T47D (cell line): ENCODE results near the gene ARMC9.
"Not testable (repeated sequence)": the region's sequence is repeated elsewhere in the genome, so short reads cannot be mapped to it uniquely, and the experiment has no call there.

Source experiments
- DNase-seq, 2 experiments: peaks; one replicate each; pipeline versions ENCODE4 v3.0.0 to v3.0.0-alpha.2; 2011 to 2012; ENCODE audit warnings: low read depth in 1 of 2, low spot score in 1 of 2
- JUND ChIP-seq: IDR thresholded peaks from 2 replicates; pipeline ENCODE4 v1.6.1; 2012; ENCODE audit warnings: low read depth
- in situ Hi-C: cut with HindIII; loops from 2 replicates; pipeline ENCODE4 v1.10.0; 2016; ENCODE audit warnings: low sequenced_read_pairs, low pct_unique_long_range_greater_than_20kb

The ARMC9 gene

DNA sequence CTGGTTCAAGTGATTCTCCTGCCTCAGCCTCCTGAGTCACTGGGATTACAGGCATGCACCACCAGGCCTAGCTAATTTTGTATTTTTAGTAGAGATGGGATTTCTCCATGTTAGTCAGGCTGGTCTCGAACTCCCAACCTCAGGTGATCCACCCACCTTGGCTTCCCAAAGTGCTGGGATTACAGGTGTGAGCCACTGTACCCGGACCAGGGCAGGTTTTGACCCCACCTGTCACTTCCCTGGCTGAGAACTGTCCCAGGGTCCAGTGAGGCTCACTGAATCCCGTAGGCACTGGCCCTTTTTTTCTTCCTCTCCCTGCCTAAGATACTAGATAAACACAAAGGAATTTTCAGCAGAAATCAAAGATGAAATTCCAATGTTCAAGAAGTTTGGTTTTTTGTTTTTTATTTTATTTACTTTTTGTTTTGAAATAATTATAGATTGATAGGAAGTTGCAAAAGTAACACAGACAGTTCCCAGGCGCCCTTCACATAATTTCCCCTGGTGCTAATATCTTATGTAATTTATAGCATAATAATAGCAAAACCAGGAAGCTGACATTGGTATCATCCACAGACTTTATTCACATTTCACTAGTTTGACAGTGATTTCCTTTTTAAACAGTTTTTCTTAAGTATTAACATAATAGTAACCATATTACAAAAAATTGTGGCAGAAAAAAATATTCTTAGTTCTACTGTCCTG lies 144.7 kb downstream of the ARMC9 start:
- in situ Hi-C loops = no loop called here

DNA sequence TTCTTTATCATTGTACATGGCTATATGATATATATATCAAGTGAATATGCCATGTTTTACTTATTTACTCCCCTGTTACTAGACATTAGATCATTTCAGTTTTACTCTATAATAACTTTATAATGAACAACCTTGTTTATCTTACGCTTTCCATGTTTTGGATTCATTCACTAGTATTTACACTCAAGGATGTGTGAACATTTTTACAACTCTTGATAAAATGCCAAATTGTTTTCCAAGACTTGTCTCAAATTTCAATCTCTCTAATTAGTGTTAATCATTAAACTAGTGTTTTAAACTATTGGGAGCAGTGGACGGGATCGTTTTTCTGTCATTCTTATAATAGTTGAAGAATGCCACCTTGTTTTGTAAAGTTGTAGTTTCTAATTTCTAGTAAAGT lies 145.6 kb downstream of the ARMC9 start:
- in situ Hi-C loops = no loop called here
- no peak for TF ChIP-seq JUND
- no peak for DNase-seq

More for the DNA sequence above, 144.7 kb downstream of the ARMC9 start:
- no peak for DNase-seq
- no peak for TF ChIP-seq JUND

DNA sequence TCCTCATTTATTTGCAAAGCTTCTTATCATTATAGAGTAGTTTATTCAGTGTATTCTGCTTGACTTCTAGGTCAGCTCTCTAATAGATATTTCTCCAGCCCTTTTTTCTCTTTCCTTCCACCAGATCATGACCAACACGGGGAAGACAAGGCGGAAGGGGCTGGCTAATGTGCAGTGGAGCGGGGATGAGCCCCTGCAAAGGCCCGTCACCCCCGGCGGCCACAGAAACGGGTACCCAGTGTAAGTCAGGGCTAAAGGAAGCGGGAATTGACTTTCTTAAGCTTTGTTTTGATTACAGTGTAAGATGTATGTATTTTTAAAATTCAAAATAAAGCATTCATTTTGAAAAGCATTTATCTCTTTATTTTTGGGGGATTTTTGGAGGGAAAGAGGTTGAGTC lies 146.4 kb downstream of the ARMC9 start:
- in situ Hi-C loops = no loop called here
- TF ChIP-seq JUND = no peak

DNA sequence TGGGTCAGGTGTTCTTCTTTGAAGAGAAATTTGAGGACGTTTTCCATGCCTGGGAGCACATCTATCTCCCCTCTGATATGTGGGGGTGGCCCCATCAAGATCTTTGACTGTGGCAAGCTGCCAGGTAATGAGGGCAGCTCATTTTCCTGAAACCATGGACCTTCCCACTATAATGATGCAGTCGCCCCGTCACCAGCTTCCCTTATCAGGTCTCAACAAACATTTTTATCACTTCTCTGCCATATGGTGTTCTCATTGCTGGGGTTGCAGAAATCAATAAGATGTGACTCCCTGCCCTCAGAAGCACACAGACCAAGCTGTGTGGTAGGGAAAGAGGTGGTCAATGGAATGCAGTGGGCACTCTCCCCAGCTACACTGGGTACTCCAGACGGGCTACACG lies 148.7 kb downstream of the ARMC9 start:
- no peak for TF ChIP-seq JUND
- no peak for DNase-seq
- in situ Hi-C loops = no loop called here

More for the DNA sequence above, 146.4 kb downstream of the ARMC9 start:
- no peak for DNase-seq

DNA sequence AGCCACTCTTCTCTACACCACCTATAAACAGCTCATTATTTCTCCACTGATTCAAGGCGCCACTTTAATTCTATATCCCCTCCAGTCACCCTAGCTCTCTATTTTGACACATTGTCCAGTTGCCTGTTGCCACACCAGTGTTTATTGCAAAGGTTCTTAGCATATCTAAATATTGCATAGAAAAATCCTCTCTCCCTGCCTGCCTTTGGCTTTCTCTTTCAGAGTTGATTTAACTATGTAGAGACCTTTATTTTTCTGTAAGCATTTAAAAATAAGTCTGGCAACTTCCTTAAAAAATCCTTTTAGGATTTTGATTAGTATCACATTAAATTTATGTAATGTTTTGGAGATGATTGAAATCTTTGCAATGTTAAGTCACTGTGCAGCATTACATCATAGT lies 149.2 kb downstream of the ARMC9 start:
- in situ Hi-C loops = no loop called here
- no peak for DNase-seq
- TF ChIP-seq JUND = no peak

DNA sequence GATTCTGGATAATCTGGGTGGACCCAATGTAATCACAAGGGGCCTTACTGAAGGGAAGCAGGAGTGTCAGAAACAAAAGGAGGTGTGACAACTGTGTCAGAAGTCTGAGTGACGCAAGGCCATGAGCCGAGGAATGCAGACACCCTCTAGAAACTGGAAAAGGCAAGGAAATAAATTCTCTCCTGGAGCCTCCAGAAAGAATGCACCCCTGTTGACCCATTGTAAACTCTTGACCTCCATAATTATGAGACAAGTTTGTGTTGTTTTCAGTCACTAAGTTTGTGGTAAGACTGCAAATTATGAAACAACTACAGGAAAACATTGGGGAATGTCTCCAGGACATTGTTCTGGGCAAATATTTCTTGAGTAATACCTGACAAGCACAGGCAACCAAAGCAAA lies 149.7 kb downstream of the ARMC9 start:
- DNase-seq = peak in 1 of 2 experiments; percentile 35
- in situ Hi-C loops = no loop called here
- TF ChIP-seq JUND = no peak

DNA sequence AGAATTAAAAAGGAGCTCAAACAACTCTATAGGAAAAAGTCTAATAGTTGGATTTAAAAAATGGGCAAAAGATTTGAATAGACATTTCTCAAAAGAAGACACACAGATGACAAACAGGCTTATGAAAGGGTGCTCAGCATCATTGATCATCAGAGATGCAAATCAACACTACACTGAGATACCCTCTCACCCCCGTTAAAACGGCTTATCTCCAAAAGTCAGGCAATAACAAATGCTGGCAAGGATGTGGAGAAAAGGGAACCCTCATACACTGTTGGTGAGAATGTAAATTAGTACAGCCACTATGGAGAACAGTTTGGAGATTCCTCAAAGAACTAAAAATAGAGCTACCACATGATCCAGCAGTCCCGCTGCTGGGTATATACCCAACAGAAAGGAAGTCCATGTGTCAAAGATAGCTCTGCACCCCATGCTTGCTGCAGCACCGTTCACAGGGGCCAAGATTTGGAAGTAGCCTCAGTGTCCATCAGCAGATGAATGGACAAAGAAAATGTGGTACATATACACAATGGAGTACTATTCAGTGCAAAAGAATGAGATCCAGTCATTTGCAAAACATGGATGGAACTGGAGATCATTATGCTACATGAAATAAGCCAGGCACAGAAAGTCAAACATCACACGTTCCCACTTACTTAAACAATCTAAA lies 150.4 kb downstream of the ARMC9 start:
- in situ Hi-C loops = no loop called here
- DNase-seq = no peak
- TF ChIP-seq JUND = no peak

DNA sequence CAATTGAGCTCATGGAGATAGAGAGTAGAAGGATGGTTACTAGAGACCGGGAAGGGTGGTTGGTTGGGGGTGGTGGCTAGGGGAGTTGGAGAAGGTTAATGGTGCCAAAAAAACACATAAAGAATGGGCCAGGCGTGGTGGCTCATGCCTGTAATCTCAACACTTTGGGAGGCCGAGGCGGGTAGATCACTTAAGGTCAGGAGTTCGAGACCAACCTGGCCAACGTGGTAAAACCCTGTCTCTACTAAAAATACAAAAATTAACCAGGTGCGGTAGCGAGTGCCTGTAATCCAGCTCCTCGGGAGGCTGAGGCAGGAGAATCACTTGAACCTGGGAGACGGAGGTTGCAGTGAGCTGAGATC lies 150.9 kb downstream of the ARMC9 start:
- DNase-seq, in situ Hi-C loops: not testable (repeated sequence)

DNA sequence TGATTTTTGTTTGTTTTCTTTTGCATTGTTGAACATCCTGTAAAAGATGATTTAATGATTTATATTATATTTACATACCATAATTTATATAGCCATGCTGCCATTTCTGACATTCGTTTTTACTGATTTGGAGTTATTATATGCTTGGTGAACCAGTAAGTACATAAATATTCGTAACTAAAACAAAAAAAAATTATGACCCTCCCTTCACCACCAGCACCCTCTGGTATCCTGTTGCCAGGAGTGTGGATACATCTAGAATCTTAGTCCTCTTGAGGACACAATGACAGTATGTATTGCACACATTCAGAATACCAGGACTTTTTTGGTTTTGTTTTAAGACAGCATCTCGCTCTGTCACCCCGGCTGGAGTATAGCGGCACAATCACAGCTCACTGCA lies 153.2 kb downstream of the ARMC9 start:
- no peak for TF ChIP-seq JUND
- DNase-seq = no peak
- in situ Hi-C loops = no loop called here

DNA sequence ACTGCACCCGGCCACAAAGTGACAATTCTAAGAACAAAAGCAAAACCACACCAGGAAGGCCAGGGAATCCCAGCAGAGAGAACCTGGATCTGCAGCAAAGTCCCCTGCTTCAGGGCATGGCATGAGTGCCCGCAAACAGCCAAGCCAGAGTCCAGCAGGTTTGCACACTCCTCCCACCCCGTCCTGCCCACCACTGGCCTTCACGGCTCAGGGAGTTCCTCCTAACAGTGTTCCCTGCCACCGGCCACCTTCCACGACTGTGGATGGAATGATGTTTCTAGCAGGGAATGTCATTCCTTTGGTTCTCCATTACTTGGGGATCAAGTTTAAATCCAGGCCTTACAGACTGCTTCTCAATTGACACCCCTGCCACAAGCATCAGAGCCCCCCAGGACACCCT lies 155.0 kb downstream of the ARMC9 start:
- in situ Hi-C loops = no loop called here
- no peak for TF ChIP-seq JUND
- DNase-seq = no peak

DNA sequence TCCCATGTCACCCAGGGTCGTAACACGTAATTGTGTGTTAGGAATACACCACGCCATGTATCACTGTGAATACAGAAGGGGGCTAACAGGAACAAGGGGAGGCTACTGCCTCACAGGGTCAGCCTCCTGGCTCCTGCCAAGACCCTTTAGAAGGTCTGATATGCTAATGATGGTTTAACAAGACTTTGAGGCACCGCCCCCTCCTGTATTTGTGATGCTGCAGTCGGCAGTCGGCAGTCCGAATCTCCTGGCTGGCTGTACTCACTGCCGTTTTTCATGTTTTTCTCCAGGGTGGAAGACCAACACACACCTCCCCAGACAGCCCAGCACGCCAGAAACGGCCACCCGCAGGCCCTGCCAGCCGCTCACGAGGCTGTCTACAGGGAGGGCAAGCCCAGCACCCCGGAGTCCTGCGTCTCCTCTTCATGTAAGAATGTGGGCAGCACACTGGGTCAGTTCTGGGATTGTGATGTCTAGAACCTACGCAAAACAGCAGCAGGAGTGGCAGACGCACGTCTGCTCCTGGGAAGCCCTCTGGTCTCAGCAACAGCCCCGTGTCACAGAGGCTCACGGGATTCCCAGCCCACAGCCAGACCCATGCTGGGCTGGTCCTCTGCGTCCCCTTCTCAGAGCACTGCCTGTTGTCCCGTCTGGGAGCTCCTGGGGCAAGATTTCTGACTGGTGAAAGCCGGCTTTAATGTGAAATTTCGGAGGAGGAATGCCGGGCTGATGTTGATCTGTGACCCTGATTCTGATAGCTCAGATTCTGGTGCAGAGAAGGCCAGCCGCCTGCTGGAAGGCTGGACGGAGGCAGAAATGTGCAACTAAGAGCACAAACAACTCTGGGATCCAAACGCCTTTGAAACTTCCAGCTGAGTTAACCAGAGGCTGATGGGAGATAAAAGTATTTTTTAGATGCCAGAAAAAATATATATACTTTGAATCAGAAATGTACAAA lies 157.4 kb downstream of the ARMC9 start:
- no peak for DNase-seq
- no peak for TF ChIP-seq JUND
- in situ Hi-C loops = no loop called here

DNA sequence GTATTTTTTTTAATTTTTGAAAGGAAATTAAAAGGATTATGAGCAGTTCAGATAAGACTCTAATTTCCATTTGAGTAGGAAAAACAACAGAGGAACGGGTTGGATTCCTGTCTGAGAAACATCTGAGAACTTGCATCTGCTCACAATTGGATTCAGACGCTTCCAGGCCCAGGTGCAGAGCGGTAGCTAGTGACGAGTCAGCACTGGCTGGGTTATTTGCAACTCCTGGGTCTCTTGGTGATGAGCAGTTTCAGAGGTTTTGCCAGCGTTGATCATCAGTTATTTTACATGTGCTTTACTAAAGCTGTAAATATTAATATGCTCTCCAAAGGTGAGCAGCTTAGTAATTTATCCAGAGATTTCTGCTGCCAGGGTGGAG lies 158.0 kb downstream of the ARMC9 start:
- TF ChIP-seq JUND = no peak
- no peak for DNase-seq
- in situ Hi-C loops = no loop called here

DNA sequence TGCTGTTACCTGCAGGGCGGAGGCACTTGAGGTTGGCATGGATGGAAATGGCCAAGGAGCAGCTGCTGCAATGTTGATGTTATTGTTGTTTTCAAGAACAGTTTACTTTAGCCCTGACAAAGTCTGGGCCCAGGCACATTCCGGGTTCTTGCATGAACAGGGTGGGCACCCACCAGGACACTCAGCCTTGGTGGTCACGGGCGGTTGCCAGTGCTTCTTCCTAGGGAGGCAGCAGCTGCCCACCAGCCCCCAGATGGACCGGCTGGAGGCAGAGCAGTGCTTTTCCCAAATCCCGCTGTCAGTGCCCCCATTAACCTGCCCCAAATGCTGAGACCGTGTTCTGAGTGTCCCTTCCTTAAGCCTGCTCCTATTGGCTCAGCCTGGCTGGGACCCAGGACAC lies 158.6 kb downstream of the ARMC9 start:
- in situ Hi-C loops = no loop called here
- no peak for TF ChIP-seq JUND
- no peak for DNase-seq
